HEK293T (cell line): ENCODE results near the gene NR3C2.

Source experiments
- CTCF ChIA-PET: fragments of 350-600 bp; formaldehyde crosslinking; extraction: SDS; loops from one replicate; lab custom pipeline; 2021; ENCODE audit warnings: antibody characterized with exemption, inconsistent platforms; lab: Yijun Ruan, JAX
- POLR2A ChIA-PET: fragments of 350-600 bp; formaldehyde crosslinking; extraction: SDS; loops from one replicate; lab custom pipeline; 2020; ENCODE audit warnings: antibody characterized with exemption, inconsistent platforms; lab: Yijun Ruan, JAX
- DNase-seq: peaks from one replicate; pipeline ENCODE4 v3.0.0; 2012; ENCODE audit warnings: mixed read lengths; ENCODE audit errors: extremely low spot score
- ARNT ChIP-seq: fragments of 450-650 bp; IDR thresholded peaks from 2 replicates; pipeline ENCODE4 v1.6.1; 2017; ENCODE audit warnings: mild to moderate bottlenecking
- BHLHE40 ChIP-seq: fragments of 450-650 bp; IDR thresholded peaks from 2 replicates; pipeline ENCODE4 v1.6.1; 2016; ENCODE audit warnings: mild to moderate bottlenecking, moderate library complexity, borderline replicate concordance
- CTBP1 ChIP-seq: fragments of 450-650 bp; IDR thresholded peaks from 2 replicates; pipeline ENCODE4 v1.6.1; 2016; ENCODE audit warnings: borderline replicate concordance
- ELF4 ChIP-seq: fragments of 450-650 bp; IDR thresholded peaks from 2 replicates; pipeline ENCODE4 v1.6.1; 2017; ENCODE audit warnings: antibody characterized with exemption
- FOXA1 ChIP-seq: fragments of 450-650 bp; IDR thresholded peaks from 2 replicates; pipeline ENCODE4 v1.6.1; 2016; ENCODE audit warnings: mild to moderate bottlenecking
- FOXK2 ChIP-seq: fragments of 450-650 bp; IDR thresholded peaks from 2 replicates; pipeline ENCODE4 v1.6.1; 2016; ENCODE audit warnings: mild to moderate bottlenecking
- FOXM1 ChIP-seq: fragments of 450-650 bp; IDR thresholded peaks from 2 replicates; pipeline ENCODE4 v1.6.1; 2017; ENCODE audit warnings: mild to moderate bottlenecking, borderline replicate concordance
- HDGF ChIP-seq: fragments of 450-650 bp; IDR thresholded peaks from 2 replicates; pipeline ENCODE4 v1.6.1; 2017; ENCODE audit warnings: antibody characterized with exemption, borderline replicate concordance
- L3MBTL2 ChIP-seq: fragments of 450-650 bp; conservative IDR thresholded peaks from 2 replicates; pipeline ENCODE4 v1.6.1; 2016; ENCODE audit warnings: mild to moderate bottlenecking
- LEF1 ChIP-seq: fragments of 450-650 bp; IDR thresholded peaks from 2 replicates; pipeline ENCODE4 v1.6.1; 2017; ENCODE audit warnings: mild to moderate bottlenecking, borderline replicate concordance
- NFRKB ChIP-seq: fragments of 450-650 bp; IDR thresholded peaks from 2 replicates; pipeline ENCODE4 v1.6.1; 2016; ENCODE audit warnings: mild to moderate bottlenecking, moderate library complexity
- PKNOX1 ChIP-seq: fragments of 450-650 bp; IDR thresholded peaks from 2 replicates; pipeline ENCODE4 v1.6.1; 2016
- SP1 ChIP-seq: fragments of 450-650 bp; IDR thresholded peaks from 2 replicates; pipeline ENCODE4 v1.6.1; 2017
- SUZ12 ChIP-seq: fragments of 450-650 bp; IDR thresholded peaks from 2 replicates; pipeline ENCODE4 v1.6.1; 2016; ENCODE audit warnings: mild to moderate bottlenecking
- TARDBP ChIP-seq: fragments of 450-650 bp; IDR thresholded peaks from 2 replicates; pipeline ENCODE4 v1.6.1; 2016
- ZNF384 ChIP-seq: fragments of 450-650 bp; IDR thresholded peaks from 2 replicates; pipeline ENCODE4 v1.6.1; 2016

The NR3C2 gene

GRCh38 chr4:148254621-148255343 is 187.4 kb downstream of the NR3C2 start:
- ChIA-PET CTCF (interaction anchor here (0.7 kb wide), 1 partner anchor 41 kb away, joined by 3 read pairs; no protein-coding TSS in a partner anchor), POLR2A (no interaction called here)
- no peak for DNase-seq
- TF ChIP-seq ZNF384 (no peak), FOXM1 (no peak), ELF4 (no peak), HDGF (no peak), L3MBTL2 (no peak), ARNT (no peak), BHLHE40 (no peak), TARDBP (no peak), FOXA1 (no peak), CTBP1 (no peak), SUZ12 (no peak)

- DNase-seq: no peak
- POLR2A ChIA-PET: no interaction called here
- CTCF ChIA-PET: interaction anchor here (0.7 to 1.2 kb wide), 2 partner anchors 9 to 42 kb away, joined by 3 to 5 read pairs; no protein-coding TSS in a partner anchor
- TF ChIP-seq CTBP1 (no peak), SUZ12 (no peak), ARNT (no peak), FOXM1 (no peak), L3MBTL2 (no peak), BHLHE40 (no peak), SP1 (no peak), FOXK2 (no peak), NFRKB (no peak)
Measured at GRCh38 chr4:148253768-148254167, 188.4 kb downstream of the NR3C2 start.

GRCh38 chr4:148248824-148249223 is 193.4 kb downstream of the NR3C2 start:
- POLR2A ChIA-PET: no interaction called here
- TF ChIP-seq ZNF384: no peak
- CTCF ChIA-PET: no interaction called here
- DNase-seq: no peak

- ChIA-PET CTCF (interaction anchor here (0.9 to 1.6 kb wide), 2 partner anchors 8 to 13 kb away, joined by 4 to 5 read pairs; no protein-coding TSS in a partner anchor), POLR2A (no interaction called here)
- TF ChIP-seq L3MBTL2 (no peak), NFRKB (no peak)
- DNase-seq: no peak
Measured at GRCh38 chr4:148245015-148245414, 197.2 kb downstream of the NR3C2 start.

GRCh38 chr4:148243837-148244236 is 198.4 kb downstream of the NR3C2 start:
- TF ChIP-seq ARNT: no peak
- TF ChIP-seq ZNF384: no peak
- no peak for TF ChIP-seq SUZ12
- no peak for TF ChIP-seq ELF4
- no peak for TF ChIP-seq HDGF
- TF ChIP-seq PKNOX1: no peak
- TF ChIP-seq LEF1: no peak
- TF ChIP-seq FOXK2: no peak
- no peak for TF ChIP-seq FOXM1
- TF ChIP-seq L3MBTL2: no peak
- TF ChIP-seq CTBP1: no peak
- TF ChIP-seq FOXA1: no peak
- no peak for TF ChIP-seq BHLHE40
- TF ChIP-seq NFRKB: no peak
- no peak for TF ChIP-seq SP1
- no peak for TF ChIP-seq TARDBP
- no peak for DNase-seq
- ChIA-PET CTCF (no interaction called here), POLR2A (no interaction called here)

- TF ChIP-seq FOXA1 (no peak), TARDBP (no peak), SUZ12 (no peak), ELF4 (no peak), HDGF (no peak), LEF1 (no peak), BHLHE40 (no peak)
- ChIA-PET POLR2A (no interaction called here), CTCF (no interaction called here)
- no peak for DNase-seq
Measured at GRCh38 chr4:148240241-148240640, 202.0 kb downstream of the NR3C2 start.

GRCh38 chr4:148239494-148239985 is 202.7 kb downstream of the NR3C2 start:
- DNase-seq: no peak

More at GRCh38 chr4:148239494-148239985, 202.7 kb downstream of the NR3C2 start:
- ChIA-PET CTCF (no interaction called here), POLR2A (no interaction called here)
- TF ChIP-seq LEF1 (no peak), ELF4 (no peak), TARDBP (no peak), BHLHE40 (no peak), CTBP1 (no peak), FOXA1 (no peak), ZNF384 (no peak), SP1 (no peak), L3MBTL2 (peak; percentile 36; the same call in 1 of the 2 replicates)
